Lung (tissue), 12 donors: ENCODE measurements around the gene PTPRG. TPM values are rescaled to one million over a fixed set of nuclear protein-coding genes. Genes with fewer than 3 reads are reported as not detected.
A peak's percentile ranks its signal among the peaks of the same experiment; 100 is the strongest.

Experiments used
- ATAC-seq: fragments of 200-7000 bp; cut with Tn5 transposase; one replicate; pipeline ENCODE4 v1.9.1; 2020; ENCODE audit warnings: moderate number of reproducible peaks; ENCODE audit not compliant: insufficient read depth, low FRiP score
- DNase-seq, 3 donors: peaks; one replicate each; pipeline ENCODE4 v3.0.0-alpha.2; 2013 to 2017
- H3K27ac ChIP-seq, 2 donors: one replicate each; pipeline ENCODE4 v1.5.1; 2013; ENCODE audit warnings: mild to moderate bottlenecking in 2 of 2, moderate library complexity in 2 of 2, control low read depth in 1 of 2, inconsistent platforms in 1 of 2, low read depth in 1 of 2, low read length in 1 of 2
- H3K27me3 ChIP-seq, 3 donors: one replicate each; pipeline ENCODE4 v1.5.1; 2013; ENCODE audit warnings: low read length in 2 of 3; ENCODE audit not compliant: control insufficient read depth in 3 of 3, insufficient read depth in 3 of 3
- H3K36me3 ChIP-seq, 4 donors: one replicate each; pipeline ENCODE4 v1.5.1; 2013; ENCODE audit warnings: low read length in 4 of 4, mild to moderate bottlenecking in 1 of 4, moderate library complexity in 1 of 4; ENCODE audit not compliant: control insufficient read depth in 4 of 4, insufficient read depth in 4 of 4
- H3K4me1 ChIP-seq, 5 donors: one replicate each; pipeline ENCODE4 v1.5.1; 2013; ENCODE audit warnings: low read length in 5 of 5, mild to moderate bottlenecking in 2 of 5, moderate library complexity in 1 of 5; ENCODE audit not compliant: control insufficient read depth in 5 of 5, insufficient read depth in 5 of 5
- H3K4me3 ChIP-seq: one replicate; pipeline ENCODE4 v1.5.1; 2013; ENCODE audit warnings: mild to moderate bottlenecking, control low read depth, moderate library complexity
- H3K9ac ChIP-seq, 2 donors: one replicate each; pipeline ENCODE4 v1.5.1; 2013; ENCODE audit warnings: low read length in 2 of 2, control low read depth in 1 of 2; ENCODE audit not compliant: insufficient read depth in 1 of 2
- H3K9me3 ChIP-seq, 4 donors: one replicate each; pipeline ENCODE4 v1.5.1; 2013; ENCODE audit warnings: low read length in 3 of 4, mild to moderate bottlenecking in 1 of 4, moderate library complexity in 1 of 4; ENCODE audit not compliant: control insufficient read depth in 4 of 4, insufficient read depth in 3 of 4
- WGBS, 2 donors: extraction: QIAGEN DNeasy Blood & Tissue Kit; methylation state at CpG; one replicate each; pipeline ENCODE4 v1.1.7; 2013; 5-methylcytosine and 5-hydroxymethylcytosine counted together
- polyA plus RNA-seq, 2 donors: library from polyadenylated mRNA; stranded (reverse); fragments of 200-250 nt; gene quantifications; one replicate each; pipeline ENCODE4 v1.2.1, GENCODE V29; 2013
- total RNA-seq, 2 donors: library from RNA; depleted of rRNA in 1 of 2; stranded (reverse); fragments of >200 nt in 1 of 2; gene quantifications; one replicate each; pipeline ENCODE4 v1.2.1, GENCODE V29; 2014 to 2021
- TF ChIP-seq, protein P1 (sequence below): IDR thresholded peaks from 2 replicates; pipeline ENCODE4 v1.5.1; 2012; ENCODE audit warnings: mild to moderate bottlenecking; ENCODE audit errors: control extremely low read depth, extremely low read depth
- donor health status: control.
- donor health status: control.
- donor health status: Bipolar disorder and iron deficiency.
- donor health status: healthy.
- donor health status: DM: yes; HTN: yes; CAD: no.

PTPRG gene
- total and polyA plus RNA-seq, 4 donors: 8.5 to 131 (median 75.9) TPM

DNA sequence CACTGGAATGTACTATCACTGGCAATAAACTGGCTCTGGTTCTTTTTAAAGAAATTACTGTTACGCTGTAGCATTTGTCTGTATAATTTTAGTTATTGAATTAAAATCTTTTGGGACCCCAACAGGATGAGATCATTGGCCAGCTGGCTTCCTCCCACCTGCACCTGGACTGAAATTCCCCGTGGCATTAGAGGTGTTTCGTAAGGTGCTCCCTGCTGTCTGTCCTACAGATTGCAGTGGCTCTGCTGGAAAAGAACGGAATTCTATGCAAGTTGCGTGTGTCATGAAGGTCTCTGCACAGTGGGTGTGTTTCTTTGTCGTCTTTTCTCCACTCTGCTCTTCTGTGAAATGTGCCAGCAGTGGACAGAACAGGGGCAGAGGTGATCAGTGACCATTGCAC, 383.4 kb downstream of the PTPRG start:
- TF ChIP-seq, protein P1, sequence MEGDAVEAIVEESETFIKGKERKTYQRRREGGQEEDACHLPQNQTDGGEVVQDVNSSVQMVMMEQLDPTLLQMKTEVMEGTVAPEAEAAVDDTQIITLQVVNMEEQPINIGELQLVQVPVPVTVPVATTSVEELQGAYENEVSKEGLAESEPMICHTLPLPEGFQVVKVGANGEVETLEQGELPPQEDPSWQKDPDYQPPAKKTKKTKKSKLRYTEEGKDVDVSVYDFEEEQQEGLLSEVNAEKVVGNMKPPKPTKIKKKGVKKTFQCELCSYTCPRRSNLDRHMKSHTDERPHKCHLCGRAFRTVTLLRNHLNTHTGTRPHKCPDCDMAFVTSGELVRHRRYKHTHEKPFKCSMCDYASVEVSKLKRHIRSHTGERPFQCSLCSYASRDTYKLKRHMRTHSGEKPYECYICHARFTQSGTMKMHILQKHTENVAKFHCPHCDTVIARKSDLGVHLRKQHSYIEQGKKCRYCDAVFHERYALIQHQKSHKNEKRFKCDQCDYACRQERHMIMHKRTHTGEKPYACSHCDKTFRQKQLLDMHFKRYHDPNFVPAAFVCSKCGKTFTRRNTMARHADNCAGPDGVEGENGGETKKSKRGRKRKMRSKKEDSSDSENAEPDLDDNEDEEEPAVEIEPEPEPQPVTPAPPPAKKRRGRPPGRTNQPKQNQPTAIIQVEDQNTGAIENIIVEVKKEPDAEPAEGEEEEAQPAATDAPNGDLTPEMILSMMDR: no peak
- Histone ChIP-seq H3K4me3 (no peak overlapping the region), H3K9me3 (no peaks in the 10 kb centered on the region), H3K27me3 (no peaks in the 10 kb centered on the region), H3K4me1 (peaks cover 0 to 13% (median 4%) of the 10 kb centered on the region in 5 donors), H3K27ac (peak overlapping the region in 1 of 2 donors; percentile 40), H3K36me3 (no peaks in the 10 kb centered on the region), H3K9ac (no peak overlapping the region)
- ATAC-seq: no peak
- DNase-seq: no peak
- 81 to 92% methylated on average over 6 of the region's 6 CpGs for WGBS, 2 donors

DNA sequence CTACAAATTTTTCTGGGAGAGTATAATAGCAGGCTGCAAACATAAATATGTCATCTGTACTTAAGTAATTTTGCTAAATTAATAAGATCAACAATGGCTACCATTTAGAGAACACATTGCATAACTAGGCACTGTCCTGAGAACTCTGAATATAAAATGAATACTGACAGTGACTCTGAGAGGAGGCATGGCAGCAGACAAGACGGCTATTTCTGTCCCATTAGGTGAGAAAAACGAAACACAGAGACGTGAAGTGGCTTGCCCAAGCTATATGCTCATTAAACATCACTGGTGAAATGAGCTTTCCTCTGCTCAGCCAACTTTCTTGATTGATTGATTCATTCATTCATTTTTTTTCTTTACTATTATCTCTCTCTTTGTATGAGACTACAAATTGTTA, 384.3 kb downstream of the PTPRG start:
- TF ChIP-seq, protein P1: no peak
- Histone ChIP-seq H3K27me3 (no peaks in the 10 kb centered on the region), H3K4me1 (peaks cover 0 to 13% (median 4%) of the 10 kb centered on the region in 5 donors), H3K9me3 (no peaks in the 10 kb centered on the region), H3K4me3 (no peak overlapping the region), H3K36me3 (no peaks in the 10 kb centered on the region), H3K27ac (no peak overlapping the region), H3K9ac (no peak overlapping the region)
- 55 to 60% methylated on average over 3 of the region's 3 CpGs for WGBS, 2 donors
- no peak for DNase-seq
- no peak for ATAC-seq

DNA sequence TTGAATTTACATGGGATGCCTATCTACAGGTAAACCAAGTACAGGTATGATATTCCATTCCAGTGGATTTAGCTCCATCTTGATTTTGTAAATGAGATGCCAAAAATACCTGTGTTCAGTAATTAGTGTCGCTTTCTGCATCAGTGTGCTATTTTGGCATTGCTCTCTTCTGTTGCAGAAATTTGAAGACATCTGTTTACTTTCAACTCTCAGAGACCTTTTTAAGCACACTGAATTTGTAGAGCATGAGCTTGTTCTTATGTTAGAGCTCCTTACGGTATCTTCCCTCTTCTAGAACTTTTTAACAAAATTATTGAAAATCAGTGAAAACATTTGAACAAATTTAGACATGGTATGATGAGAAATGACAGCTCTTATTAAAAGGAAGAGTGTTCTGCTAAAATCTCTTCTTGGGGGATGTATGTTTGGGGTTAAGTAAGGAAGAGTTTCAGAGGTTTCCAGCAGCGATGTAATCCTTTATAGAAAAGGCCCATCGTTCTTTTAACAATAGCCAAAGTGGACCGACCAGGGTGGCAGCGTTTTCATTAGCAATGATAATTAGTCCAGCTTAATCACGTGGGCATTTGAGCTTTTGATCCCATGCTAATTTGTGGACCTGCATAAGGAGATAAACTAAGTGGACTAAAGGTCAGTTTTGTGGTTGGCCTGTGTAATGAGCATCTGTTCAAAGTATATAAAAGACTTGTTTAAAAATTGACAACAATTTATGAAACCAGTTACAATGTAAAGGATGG, 385.4 kb downstream of the PTPRG start:
- Histone ChIP-seq H3K27ac (no peak overlapping the region), H3K27me3 (no peaks in the 10 kb centered on the region), H3K9ac (no peak overlapping the region), H3K4me1 (peaks cover 0 to 13% (median 4%) of the 10 kb centered on the region in 5 donors), H3K36me3 (no peaks in the 10 kb centered on the region), H3K4me3 (no peak overlapping the region), H3K9me3 (no peaks in the 10 kb centered on the region)
- WGBS, 2 donors: 72 to 74% methylated on average over 7 of the region's 7 CpGs
- ATAC-seq: no peak
- DNase-seq: peak in 1 of 3 donors; percentile 26
- TF ChIP-seq, protein P1: no peak
